Suppressor macrophage treated with lipopolysaccharide for 1 hour (primary cell): ENCODE data around the gene PIK3IP1.

Experiments used
- DNase-seq, 3 donors: peaks; one replicate each; pipeline ENCODE4 v3.0.0-alpha.2; 2020 to 2022

PIK3IP1 gene

DNA sequence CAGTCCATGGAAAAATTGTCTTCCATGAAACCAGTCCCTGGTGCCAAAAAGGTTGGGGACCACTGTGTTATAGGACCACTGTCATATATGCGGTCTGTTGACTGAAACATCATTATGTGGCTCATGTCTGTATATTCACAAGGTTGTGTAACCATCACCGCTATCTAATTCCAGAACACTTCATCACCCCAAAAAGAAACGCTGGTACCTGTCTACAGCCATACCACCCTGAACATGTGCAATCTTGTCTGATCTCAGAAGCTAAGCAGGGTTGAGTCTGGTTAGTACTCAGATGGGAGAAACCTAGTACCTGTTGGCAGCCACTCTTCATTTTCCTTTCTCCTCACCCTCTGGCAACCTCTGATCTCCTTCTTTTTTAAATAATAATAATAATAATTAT, 12.9 kb upstream of the PIK3IP1 start:
- DNase-seq: no peak

DNA sequence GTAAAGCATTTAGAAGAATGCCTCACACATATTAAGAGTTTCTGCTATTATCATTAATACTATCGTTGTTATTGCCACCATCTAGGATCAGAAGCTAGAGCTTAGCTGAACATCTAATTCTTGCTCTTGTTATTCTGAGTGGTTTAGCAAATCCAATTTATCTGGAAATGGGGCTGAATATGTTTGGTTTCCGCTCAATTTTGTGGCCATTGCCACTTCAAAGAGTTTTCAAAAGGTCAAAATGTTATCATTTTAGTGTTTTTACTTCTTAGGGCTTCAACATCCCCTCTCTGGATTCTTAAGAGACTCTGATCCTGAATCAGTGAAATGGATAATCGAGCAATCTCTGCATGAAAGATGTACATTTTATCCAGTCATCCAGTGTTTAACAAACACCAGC, 10.2 kb upstream of the PIK3IP1 start:
- no peak for DNase-seq

DNA sequence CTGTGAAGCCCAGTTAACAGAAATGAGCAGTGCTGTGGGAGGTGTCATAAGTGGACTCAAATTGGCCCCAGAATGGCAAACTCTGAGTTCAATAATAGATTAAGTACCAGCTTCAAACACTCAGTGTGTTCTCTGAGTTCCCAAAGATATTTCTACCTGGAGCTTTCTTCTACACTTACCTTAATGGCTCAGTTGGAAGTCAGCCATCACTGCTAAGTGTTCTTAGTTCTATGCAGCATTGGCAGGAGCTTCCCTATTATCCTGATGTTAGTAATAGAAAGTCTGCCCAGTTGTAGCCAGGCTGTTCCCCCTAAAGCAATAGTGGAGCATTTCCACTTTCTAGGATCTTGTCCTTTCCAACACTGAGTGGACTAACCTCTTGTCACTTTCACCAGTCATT, 9.7 kb upstream of the PIK3IP1 start:
- DNase-seq: no peak

DNA sequence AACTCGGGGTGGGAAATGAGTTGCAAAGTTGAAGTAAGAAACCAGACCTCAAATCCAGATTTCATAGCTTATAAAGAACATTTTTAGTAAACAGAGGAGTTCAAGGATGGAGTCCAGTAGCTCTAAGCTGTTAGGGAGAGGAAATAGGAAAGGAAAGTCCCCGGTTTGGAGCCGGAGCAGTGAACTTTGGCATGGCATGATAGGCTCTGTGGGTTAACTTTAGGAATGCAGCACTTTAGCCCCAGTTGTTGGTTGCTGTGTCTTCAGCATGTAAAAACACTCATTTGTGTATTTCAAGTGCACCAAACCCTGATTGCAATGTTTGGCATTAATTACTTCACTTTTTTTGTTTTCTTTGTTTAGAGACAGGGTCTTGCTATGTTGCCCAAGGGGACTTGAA, 8.6 kb upstream of the PIK3IP1 start:
- DNase-seq: no peak

DNA sequence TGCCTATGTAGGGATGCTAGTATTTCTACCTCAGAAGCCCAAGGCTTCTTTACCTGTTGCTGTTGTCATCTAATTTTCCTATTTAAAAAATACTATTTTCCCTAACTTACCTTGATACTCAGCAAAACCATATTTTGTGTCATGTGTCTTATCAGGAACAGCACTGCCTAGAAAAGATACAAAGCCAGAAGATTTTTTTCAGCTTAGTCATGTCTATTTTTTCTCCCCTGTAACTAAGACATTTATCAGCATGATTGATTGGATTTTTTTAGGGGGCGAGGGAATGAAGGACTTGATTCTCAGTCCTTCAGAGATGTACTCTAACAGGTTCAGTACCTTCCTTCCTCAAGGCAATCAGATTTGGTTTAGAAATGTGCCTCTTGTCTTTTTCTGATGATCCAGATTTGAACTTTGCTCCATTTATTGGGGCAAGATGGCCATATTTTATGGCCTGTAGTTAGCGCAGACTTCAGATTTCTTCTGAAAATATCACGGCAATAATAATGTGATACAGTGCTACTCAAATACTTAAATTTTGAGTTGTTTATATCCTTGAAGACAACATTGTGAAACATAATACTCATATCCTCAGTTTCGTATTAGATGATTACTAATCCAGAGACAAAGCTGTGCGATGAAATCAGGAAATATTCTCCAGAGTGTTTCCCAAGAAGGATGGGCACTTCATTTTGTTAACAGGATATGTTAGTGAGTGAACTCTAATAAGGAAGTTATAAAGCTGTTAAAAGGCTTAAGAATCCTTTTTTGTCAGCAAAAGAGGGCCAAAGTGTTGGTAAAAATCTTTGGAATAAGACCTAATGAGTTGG, 3.8 kb upstream of the PIK3IP1 start:
- peak; percentile 57 to 91 (median 85) for DNase-seq

DNA sequence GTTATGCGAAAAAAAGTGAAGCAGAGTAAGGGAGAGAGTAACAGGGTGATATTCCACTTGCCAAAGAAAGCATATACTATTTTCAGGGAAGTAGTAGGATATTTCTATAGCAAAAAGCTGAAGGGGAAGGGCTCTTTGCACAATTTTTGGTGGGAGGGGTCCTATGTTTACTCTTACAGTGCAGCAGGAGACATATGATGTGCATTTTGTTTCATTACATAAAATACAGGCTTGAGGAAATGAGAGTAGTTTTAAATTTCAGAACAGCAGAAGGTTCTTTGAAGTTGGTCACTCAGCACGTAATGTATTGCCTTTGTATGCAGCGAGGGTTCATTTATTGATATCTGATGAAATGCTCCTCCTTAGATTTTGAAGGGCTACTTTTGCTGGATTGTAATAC, 3.1 kb upstream of the PIK3IP1 start:
- no peak for DNase-seq

DNA sequence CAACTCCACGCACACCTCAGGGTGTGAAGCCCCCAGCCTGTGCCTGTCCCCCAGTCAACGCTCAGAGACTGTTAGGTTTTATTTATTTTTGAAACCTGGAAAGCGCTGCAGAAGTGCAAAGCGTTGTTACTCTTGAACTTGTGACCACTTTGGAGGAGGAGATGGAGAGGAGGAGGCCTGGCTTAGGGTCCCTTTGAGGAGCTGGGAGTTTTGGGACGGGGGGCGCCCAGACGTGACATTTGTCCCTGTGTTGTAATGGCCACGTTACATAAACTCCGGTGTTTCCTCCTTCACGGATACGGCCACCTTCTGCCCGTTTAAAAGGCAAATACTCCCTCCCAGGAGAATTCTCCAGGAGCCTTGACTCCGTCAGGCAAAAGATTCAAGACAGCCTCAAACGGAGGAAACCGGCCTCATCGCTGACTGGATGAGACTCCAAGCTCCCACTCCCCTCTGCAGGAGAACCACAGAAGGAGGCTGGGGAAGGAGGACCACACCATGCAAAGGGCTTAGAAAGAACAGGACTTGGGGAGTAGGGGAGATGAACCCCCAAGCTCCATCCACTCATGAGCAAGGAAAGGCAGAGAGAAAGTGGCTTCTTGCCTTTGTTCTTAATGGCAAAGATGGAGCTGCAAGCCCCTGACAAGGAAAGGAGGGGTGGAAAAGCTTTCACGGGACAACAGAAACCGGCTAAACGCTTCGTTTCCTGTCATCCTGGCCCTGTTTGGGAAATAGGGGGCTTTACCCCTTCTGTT, 630 bp downstream of the PIK3IP1 start:
- DNase-seq: peak in 1 of 3 donors; percentile 14

DNA sequence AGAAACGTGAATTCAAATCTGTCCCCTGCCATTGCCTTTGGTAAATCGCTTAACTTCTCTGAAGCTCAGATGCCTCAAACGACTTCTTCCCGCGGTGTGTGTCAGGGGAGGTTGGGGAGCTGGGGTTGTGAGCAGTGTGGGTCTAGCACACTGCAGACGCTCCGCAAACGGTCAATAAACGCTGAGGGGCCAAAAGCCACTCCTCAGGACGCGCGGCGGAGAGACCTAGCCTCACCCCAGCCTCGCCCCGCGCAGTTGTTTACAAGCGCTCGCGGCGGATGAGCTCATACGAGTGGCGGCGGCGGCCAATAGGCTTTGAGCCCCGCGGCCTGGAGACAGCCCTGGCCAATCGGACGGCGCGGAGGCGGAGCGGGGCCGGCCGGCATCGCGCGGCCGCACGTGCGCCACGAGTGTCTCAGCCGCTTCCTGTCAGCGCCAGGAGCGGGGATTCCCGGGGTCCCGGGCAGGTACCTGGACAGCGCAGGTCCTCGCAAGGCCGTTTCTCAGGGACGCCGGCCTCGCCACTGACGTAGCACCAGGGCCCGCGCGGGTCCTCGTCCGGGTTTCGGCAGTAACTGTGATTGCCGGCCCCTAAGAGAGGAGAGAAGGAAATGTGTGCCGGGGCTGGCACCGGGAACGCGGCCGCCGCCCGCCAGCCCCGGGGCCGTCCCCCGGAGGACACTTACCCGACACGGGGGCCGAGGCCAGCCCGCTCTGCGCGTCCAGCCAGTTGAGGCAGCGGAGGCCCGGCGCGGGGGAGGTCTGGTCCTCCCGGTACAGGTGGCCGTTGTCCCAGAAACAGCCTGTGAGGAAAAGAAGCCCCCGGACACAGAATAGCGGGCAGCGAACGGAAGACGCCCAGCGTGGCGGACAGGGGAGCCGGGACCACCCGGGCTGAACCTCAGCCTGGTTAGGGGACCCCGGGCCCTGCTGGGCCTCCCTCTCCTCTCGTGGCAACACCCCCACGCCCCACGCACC, 1.5 kb downstream of the PIK3IP1 start:
- peak; percentile 93 to 97 (median 97) for DNase-seq

DNA sequence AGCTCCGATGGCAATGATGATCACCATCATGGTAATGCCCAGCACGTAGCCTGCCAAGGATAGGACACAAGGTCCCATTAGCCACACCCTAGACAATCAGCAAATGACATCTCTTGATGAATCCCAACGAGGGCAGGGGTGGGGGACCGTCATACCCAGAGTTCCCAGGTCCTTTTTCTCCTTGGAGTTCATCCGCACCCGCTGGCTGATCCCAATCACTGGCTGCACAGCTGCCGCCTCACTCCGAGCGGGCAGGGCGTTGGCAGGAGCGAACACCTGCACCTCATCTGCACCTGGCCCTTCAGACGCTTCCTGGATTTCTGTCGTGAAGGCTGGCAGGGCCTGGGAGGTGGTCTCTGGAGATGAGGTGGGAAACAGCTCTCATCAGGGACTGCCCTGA, 2.9 kb downstream of the PIK3IP1 start:
- no peak for DNase-seq

DNA sequence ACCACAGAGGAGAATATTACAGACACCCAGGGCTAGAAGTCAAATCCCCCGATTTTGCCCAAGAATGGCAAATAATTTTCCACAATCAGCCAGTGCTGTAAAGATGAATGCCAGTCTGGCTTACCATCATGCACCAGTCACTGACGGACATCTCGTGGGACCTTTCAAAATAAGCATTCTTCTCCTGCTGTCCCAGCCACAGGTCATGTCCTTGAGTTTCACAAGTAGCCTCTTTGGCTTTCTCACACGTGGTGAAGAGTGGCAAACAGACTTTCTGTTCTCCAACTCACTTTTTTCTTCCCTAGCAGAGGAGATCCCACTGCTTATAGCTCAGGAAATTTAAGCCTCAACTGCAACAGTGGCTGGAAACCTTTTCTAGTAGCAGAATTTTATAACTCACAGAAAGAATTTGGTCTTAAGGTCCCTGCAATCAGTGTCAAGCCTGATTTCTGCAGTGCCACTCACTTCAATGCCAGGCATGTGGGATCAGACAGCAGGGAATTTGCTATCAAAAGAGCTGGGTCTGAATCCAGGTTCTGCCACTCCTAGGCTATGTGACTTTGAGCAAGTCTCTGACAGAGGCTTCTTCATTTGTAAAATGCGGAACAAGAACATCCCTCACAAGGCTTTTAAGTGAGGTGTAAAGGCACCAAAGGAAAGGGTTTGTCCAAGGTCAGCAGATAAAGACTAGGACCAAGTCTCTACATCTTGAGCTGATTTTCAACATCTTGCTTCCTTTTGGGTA, 3.6 kb downstream of the PIK3IP1 start:
- DNase-seq: peak; percentile 29 to 45 (median 32)

DNA sequence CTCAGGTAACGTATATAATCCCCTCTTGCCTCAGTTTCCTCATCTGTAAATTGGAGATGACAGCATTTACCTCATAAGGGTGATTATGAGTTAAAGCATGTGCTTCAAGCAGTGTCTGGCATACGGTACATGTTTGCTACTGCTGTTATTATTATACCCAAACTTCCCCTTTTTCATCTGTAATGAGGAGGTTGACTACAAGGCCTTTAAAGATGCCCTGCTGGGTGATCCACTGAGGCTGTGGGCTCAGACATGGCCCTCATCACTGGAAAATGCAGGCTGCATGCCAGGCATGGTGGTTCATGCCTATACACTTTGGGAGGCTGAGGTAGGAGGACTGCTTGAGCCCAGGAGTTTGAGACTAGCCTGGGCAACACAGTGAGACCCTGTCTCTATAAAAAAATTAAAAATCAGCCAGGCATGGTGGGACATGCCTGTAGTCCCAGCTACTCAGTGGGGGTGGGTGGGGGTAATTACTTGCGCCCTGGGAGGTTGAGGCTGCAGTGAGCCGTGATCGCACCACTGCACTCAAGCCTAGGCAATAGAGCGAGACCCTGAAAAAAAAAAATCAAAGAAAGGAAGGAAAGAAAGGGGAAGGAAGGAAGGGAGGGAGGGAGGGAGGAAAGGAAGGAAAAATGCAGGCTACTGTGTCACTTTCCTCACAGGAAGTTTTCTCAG, 4.3 kb downstream of the PIK3IP1 start:
- DNase-seq: peak; percentile 12 to 41 (median 36)

DNA sequence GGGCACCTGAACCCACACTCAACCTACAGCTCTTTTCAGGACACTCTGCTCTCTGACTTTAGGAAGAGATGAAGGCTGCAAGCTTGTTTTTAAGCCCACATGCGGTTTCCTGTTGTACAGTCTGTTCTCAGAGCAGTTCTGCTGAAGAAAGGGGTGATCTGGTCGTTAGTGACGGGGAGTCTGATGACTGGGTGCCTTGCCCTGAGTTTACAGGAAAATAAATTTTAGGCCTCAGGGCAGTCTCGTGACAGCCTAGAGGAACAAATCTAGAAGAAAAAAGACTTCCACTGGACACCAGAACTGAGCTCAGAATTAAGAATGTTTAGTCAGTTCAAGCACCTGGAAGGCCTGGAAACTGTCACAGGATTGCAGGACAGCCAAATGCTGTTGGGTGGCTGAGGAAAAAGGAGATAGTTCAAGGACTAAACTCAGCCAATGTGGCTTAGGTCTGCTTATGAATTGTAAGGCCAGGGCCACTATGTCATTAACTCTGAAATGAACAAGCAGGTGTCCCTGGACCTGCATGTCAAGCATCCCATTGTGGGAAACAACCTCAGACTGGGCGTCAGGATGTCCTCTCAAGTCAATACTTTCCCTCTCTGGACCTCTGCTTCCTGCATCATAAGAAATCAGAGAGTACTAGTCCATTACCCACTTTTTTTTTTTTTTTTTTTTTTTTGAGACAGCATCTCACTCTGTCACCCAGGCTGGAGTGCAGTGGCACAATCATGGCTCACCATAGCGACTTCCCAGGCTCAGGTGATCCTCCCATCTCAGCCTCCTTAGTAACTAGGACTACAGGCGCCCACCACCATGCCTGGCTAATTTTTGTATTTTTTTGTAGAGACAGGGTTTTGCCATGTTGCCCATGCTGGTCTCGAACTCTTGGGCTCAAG, 5.7 kb downstream of the PIK3IP1 start:
- DNase-seq: peak; percentile 74 to 84 (median 78)

DNA sequence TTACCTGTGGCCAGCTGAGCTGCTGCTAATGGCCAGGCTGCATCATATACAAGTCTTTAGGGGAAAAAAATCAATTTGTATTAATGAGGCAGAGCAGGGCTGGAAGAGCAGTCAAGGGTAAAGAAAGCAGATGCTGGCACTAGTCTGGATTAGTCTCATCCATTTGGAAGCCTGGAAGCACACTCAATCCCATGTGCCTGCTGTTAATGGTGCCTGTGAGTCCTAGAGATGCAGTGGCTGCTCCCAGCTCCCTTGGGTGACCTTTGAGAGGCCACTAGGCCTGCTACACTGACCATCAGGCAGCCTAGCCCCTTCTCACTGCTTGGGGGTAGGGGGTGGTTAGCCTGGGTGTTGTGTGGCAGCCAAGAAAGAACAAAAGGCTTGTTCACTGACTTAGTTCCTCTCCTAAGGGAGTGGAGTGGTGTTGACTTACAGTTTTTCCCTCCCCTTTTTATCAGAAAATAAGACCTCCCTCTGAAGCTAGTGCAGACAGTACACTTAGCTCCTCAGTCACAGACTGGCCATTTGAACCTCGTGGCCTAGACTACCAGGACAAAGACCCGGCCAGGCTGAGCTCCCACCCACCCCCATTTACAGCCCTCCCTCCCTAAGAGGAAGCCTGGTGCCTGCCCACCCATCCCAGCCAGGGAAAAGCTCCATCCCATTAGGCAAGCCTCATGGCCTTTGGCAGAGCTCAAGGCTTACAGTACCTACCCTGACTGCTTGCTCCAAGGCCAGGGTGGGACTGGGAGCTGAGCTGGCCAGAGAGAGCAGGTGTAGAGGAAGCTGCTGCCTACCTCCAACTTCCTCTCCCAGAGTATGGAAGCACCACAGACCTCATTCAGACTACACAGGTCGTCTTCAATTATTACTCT, 7.8 kb downstream of the PIK3IP1 start:
- no peak for DNase-seq

DNA sequence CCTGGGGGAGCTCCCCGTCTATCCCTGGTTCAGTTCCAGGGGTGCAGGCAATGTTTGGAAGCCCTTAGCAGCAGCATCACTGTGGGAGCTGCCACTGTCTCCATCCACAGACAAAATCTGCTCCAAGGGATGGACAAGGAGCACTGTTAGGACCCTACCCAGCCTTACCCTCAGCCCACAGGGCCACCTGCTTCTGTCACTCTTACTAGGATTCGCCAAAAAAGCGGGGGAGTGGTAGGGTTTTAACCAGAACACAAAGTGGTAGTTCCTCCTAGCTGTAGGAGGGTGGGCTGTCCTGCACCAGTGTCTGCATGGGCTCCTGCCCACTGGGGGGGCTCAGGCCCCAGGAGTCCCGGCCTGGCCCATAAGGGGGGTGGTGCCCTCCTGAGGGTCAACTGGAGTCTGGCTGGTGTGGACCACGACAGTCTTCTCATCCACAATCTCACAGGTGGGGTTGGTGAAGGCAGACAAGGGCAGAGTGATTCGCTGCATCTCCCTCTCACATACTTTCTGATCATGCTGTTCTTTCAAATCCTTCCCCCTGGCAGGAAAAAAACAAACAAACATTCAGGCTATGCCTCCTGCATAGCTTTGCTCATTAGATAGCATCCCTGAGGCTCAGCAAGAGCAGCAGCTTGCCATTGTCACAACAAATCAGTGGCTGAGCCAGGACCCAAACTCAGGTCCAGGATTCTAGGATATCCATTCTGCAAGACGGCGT, 9.4 kb downstream of the PIK3IP1 start:
- DNase-seq: no peak

DNA sequence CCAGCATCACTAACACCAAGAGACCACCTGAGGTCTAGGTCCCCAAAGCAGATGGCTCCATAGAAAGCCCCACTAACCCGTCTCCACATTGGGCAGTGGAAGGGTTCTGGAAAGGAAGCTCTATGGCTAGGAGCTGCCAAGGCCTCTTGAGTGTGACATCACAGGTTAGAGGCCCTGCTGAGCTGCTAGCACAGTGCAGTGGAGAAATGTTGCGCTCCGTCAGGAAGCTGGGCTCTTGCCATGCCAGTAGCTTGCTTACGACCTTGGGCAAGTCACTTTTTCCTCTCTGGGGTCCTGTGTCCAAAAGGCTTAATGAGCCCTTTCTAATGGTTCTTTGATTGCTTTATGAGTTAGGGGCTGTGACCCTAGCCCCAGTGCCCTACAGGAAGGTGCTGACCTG, 10.6 kb downstream of the PIK3IP1 start:
- no peak for DNase-seq

DNA sequence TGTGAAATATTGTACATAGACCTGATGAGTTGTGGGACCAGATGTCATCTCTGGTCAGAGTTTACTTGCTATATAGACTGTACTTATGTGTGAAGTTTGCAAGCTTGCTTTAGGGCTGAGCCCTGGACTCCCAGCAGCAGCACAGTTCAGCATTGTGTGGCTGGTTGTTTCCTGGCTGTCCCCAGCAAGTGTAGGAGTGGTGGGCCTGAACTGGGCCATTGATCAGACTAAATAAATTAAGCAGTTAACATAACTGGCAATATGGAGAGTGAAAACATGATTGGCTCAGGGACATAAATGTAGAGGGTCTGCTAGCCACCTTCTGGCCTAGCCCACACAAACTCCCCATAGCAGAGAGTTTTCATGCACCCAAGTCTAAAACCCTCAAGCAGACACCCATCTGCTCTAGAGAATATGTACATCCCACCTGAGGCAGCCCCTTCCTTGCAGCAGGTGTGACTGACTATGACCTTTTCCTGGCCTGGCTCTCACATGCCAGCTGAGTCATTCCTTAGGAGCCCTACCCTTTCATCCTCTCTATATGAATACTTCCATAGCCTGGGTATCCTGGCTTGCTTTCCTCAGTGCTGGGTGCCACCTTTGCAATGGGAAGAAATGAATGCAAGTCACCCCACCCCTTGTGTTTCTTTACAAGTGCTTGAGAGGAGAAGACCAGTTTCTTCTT, 12.3 kb downstream of the PIK3IP1 start:
- no peak for DNase-seq

DNA sequence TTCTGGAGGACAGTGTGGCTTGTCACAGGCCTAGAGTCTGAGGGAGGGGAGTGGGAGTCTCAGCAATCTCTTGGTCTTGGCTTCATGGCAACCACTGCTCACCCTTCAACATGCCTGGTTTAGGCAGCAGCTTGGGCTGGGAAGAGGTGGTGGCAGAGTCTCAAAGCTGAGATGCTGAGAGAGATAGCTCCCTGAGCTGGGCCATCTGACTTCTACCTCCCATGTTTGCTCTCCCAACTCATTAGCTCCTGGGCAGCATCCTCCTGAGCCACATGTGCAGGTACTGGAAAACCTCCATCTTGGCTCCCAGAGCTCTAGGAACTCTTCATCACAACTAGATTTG, 13.0 kb downstream of the PIK3IP1 start:
- no peak for DNase-seq

DNA sequence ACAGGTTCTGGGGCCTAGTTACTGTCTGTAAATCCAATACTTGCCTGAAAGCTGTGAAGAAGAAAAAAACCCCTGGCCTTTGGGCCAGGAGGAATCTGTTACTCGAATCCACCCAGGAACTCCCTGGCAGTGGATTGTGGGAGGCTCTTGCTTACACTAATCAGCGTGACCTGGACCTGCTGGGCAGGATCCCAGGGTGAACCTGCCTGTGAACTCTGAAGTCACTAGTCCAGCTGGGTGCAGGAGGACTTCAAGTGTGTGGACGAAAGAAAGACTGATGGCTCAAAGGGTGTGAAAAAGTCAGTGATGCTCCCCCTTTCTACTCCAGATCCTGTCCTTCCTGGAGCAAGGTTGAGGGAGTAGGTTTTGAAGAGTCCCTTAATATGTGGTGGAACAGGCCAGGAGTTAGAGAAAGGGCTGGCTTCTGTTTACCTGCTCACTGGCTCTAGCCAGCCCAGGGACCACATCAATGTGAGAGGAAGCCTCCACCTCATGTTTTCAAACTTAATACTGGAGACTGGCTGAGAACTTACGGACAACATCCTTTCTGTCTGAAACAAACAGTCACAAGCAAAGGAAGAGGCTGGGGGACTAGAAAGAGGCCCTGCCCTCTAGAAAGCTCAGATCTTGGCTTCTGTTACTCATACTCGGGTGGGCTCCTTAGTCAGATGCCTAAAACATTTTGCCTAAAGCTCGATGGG, 13.5 kb downstream of the PIK3IP1 start:
- no peak for DNase-seq
